SK-N-SH (cell line): Measurements from ENCODE around the gene PARD6A.

Experiments used
- CTCF ChIP-seq: fragments of 200-600 bp; sonication (generic); IDR thresholded peaks from 2 replicates; pipeline ENCODE4 v1.6.1; 2017; ENCODE audit warnings: antibody characterized with exemption, mild to moderate bottlenecking, moderate library complexity
- EP300 ChIP-seq, 2 experiments: IDR thresholded peaks; 2 replicates each; pipeline versions ENCODE4 v1.4.0 to v1.6.1; 2012; ENCODE audit warnings: borderline replicate concordance in 1 of 2, low read depth in 1 of 2, low read length in 1 of 2
- IRF3 ChIP-seq: fragments of 150-350 bp; IDR thresholded peaks from 2 replicates; pipeline ENCODE4 v1.6.1; 2016; ENCODE audit warnings: mild to moderate bottlenecking, low read depth, low read length
- JUND ChIP-seq: IDR thresholded peaks from 2 replicates; pipeline ENCODE4 v1.4.0; 2012
- MXI1 ChIP-seq: IDR thresholded peaks from 2 replicates; pipeline ENCODE4 v1.6.1; 2012; ENCODE audit warnings: mild to moderate bottlenecking, low read depth, low read length, improper control_type of control experiment
- PBX3 ChIP-seq: IDR thresholded peaks from 2 replicates; pipeline ENCODE4; 2012
- RFX5 ChIP-seq: IDR thresholded peaks from 2 replicates; pipeline ENCODE4 v1.6.1; 2012; ENCODE audit warnings: mild to moderate bottlenecking, improper control_type of control experiment, low read length
- SMC3 ChIP-seq: IDR thresholded peaks from 2 replicates; pipeline ENCODE4 v1.6.1; 2012; ENCODE audit warnings: low read depth, low read length, improper control_type of control experiment
- TAF1 ChIP-seq: IDR thresholded peaks from 2 replicates; pipeline ENCODE4 v1.6.1; 2012; ENCODE audit warnings: low read depth, mild to moderate bottlenecking, low read length, moderate library complexity, borderline replicate concordance
- TF ChIP-seq, protein P1 (sequence below): IDR thresholded peaks from 2 replicates; pipeline ENCODE4 v1.4.0; 2012; ENCODE audit warnings: low read depth, borderline replicate concordance

- TF ChIP-seq TAF1, result no peak
- no peak for TF ChIP-seq CTCF
- TF ChIP-seq, protein P1, sequence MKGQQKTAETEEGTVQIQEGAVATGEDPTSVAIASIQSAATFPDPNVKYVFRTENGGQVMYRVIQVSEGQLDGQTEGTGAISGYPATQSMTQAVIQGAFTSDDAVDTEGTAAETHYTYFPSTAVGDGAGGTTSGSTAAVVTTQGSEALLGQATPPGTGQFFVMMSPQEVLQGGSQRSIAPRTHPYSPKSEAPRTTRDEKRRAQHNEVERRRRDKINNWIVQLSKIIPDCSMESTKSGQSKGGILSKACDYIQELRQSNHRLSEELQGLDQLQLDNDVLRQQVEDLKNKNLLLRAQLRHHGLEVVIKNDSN, result no peak
- TF ChIP-seq EP300 (IDR thresholded peaks at IDR 0.05; ENCODE audit: borderline replicate concordance in 1 of 2, low read depth in 1 of 2, low read length in 1 of 2), result no peak
- no peak for TF ChIP-seq RFX5
- TF ChIP-seq SMC3, result no peak
- no peak for TF ChIP-seq JUND
- no peak for TF ChIP-seq IRF3
- TF ChIP-seq PBX3, result no peak
- TF ChIP-seq MXI1, result no peak
Observed at GRCh38 chr16:67673712-67674580, 13.2 kb downstream of the PARD6A start.
